ENCODE results near the gene PBRM1. TPM values are rescaled to one million over a fixed set of nuclear protein-coding genes. Genes with fewer than 3 reads are reported as not detected.

The PBRM1 gene
- total RNA-seq, 1 donor from 2014 or later: 65.7 TPM

- intact Hi-C loops (cut with micrococcal nuclease): no loop called here
- Mint-ChIP-seq H3K27ac (no peak overlapping the region), H3K27me3 (no peaks in the 10 kb centered on the region), H3K4me1 (no peaks in the 10 kb centered on the region), H3K36me3 (ENCODE audit: low read depth) (no peaks in the 10 kb centered on the region), H3K9me3 (no peaks in the 10 kb centered on the region), H3K4me3 (no peak overlapping the region)
- DNase-seq: no peak
Observed at GRCh38 chr3:52498137-52499054, 187.3 kb downstream of the PBRM1 start.

DNA sequence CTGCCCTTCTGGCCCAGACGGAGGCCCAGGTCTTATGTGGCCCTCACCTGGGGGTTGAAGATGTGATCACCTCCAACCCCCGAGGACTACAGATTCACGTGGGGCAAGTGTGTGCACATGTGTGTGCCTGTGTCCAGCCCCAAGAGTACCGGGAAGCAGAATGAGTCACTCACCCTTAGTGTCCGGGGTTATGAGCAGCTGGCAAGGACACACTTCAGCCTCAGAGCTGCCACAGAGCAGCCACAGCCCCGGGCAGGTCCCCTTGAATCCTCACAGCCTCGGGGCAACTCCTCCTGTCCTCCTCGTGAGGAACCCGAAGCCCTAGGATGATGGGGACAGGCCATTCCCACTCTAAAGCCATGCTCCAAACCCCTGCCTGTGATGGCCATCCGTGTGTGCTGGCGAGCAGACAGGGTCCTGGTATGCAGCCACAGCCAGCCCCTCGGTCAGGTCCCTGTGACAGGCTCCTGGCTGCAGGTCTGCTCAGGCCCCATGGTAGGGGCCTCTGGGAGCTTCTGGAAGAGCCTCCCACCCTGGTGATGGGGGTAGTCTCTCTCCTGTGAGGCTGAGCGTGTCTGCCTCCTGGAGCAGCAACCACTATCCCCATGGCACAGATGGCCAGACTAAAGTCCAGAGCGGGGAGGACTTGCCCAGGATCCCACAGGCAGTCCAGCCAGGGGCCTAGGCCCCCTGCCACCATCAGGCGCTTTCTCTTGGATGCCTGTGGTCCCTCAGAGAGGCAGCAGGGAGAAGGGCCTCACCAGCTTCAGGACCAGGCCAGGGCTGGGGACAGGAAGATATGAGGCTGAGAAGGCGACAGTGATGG, 189.7 kb downstream of the PBRM1 start:
- intact Hi-C loops (cut with micrococcal nuclease): no loop called here
- Mint-ChIP-seq H3K9me3 (no peaks in the 10 kb centered on the region), H3K27ac (no peak overlapping the region), H3K4me1 (no peaks in the 10 kb centered on the region), H3K36me3 (ENCODE audit: low read depth) (peaks cover 13% of the 10 kb centered on the region), H3K27me3 (no peaks in the 10 kb centered on the region), H3K4me3 (no peak overlapping the region)
- no peak for DNase-seq

Other genes starting within 250 kb of the PBRM1 start
- 0.05 and 0.21 TPM in 2 replicates for gene SEMA3G, start 240.8 kb downstream of the PBRM1 start, total RNA-seq
- gene TNNC1, start 231.9 kb downstream of the PBRM1 start, total RNA-seq: 1.2 and 1.5 TPM in 2 replicates
- 72.6 and 75.5 TPM in 2 replicates for gene NISCH, start 230.3 kb downstream of the PBRM1 start, total RNA-seq
- gene STAB1, start 190.6 kb downstream of the PBRM1 start, total RNA-seq: 0.07 TPM in 1 of 2 replicates, not detected in the other
- 75.6 and 76.9 TPM in 2 replicates for gene NT5DC2, start 152.1 kb downstream of the PBRM1 start, total RNA-seq
- 13.8 TPM in 2 replicates for gene UQCC5, start 149.3 kb downstream of the PBRM1 start, total RNA-seq
- gene GNL3, start 119 bp upstream of the PBRM1 start, total RNA-seq: 254 and 267 TPM in 2 replicates
- gene GLT8D1, start 19.9 kb upstream of the PBRM1 start, total RNA-seq: 38.7 and 39.0 TPM in 2 replicates
- 134 and 135 TPM in 2 replicates for gene SPCS1, start 20.2 kb upstream of the PBRM1 start, total RNA-seq
- 29.4 and 30.3 TPM in 2 replicates for gene NEK4, start 85.0 kb upstream of the PBRM1 start, total RNA-seq
- not detected in 2 replicates for gene ITIH1, start 91.7 kb upstream of the PBRM1 start, total RNA-seq
- gene ITIH3, start 108.9 kb upstream of the PBRM1 start, total RNA-seq: not detected in 2 replicates
- gene ITIH4, start 144.8 kb upstream of the PBRM1 start, total RNA-seq: 3.5 and 3.6 TPM in 2 replicates
- gene MUSTN1, start 149.1 kb upstream of the PBRM1 start, total RNA-seq: 0.43 and 0.54 TPM in 2 replicates
- 13.8 and 18.6 TPM in 2 replicates for gene STIMATE, start 211.6 kb upstream of the PBRM1 start, total RNA-seq